ENCODE data around the gene ATP8A2.
A peak's percentile ranks its signal among the peaks of the same experiment; 100 is the strongest.

Gene ATP8A2

GRCh38 chr13:25675060-25675459 is 303.3 kb downstream of the ATP8A2 start:
- ATAC-seq (ENCODE audit: low read depth) (no peak), DNase-seq (ENCODE audit: low spot score) (no peak)
- no peaks in the 10 kb centered on the region for H3K4me1 ChIP-seq (ENCODE audit: insufficient read depth, poor library complexity, severe bottlenecking)
- H3K27me3 ChIP-seq (ENCODE audit: insufficient read depth, poor library complexity, severe bottlenecking): no peaks in the 10 kb centered on the region
- H3K4me3 ChIP-seq (ENCODE audit: severe bottlenecking): no peak overlapping the region
- H3K36me3 ChIP-seq (ENCODE audit: low read depth): no peaks in the 10 kb centered on the region
- no peak for TF ChIP-seq CTCF (IDR thresholded peaks at IDR 0.05; ENCODE audit: poor library complexity, severe bottlenecking)
- H3K27ac ChIP-seq (ENCODE audit: poor library complexity, severe bottlenecking): no peak overlapping the region
- no peaks in the 10 kb centered on the region for H3K9me3 ChIP-seq (ENCODE audit: severe bottlenecking)

- no peak for TF ChIP-seq CTCF (IDR thresholded peaks at IDR 0.05; ENCODE audit: poor library complexity, severe bottlenecking)
- Histone ChIP-seq H3K27me3 (ENCODE audit: insufficient read depth, poor library complexity, severe bottlenecking) (no peaks in the 10 kb centered on the region), H3K36me3 (ENCODE audit: low read depth) (no peaks in the 10 kb centered on the region), H3K9me3 (ENCODE audit: severe bottlenecking) (no peaks in the 10 kb centered on the region), H3K27ac (ENCODE audit: poor library complexity, severe bottlenecking) (no peak overlapping the region), H3K4me1 (ENCODE audit: insufficient read depth, poor library complexity, severe bottlenecking) (no peaks in the 10 kb centered on the region), H3K4me3 (ENCODE audit: severe bottlenecking) (no peak overlapping the region)
- DNase-seq (ENCODE audit: low spot score) (no peak), ATAC-seq (ENCODE audit: low read depth) (no peak)
Observed at GRCh38 chr13:25677956-25678355, 306.2 kb downstream of the ATP8A2 start.

GRCh38 chr13:25678398-25678797 is 306.6 kb downstream of the ATP8A2 start:
- no peaks in the 10 kb centered on the region for H3K36me3 ChIP-seq (ENCODE audit: low read depth)
- no peak overlapping the region for H3K27ac ChIP-seq (ENCODE audit: poor library complexity, severe bottlenecking)
- no peaks in the 10 kb centered on the region for H3K27me3 ChIP-seq (ENCODE audit: insufficient read depth, poor library complexity, severe bottlenecking)
- no peaks in the 10 kb centered on the region for H3K4me1 ChIP-seq (ENCODE audit: insufficient read depth, poor library complexity, severe bottlenecking)
- H3K9me3 ChIP-seq (ENCODE audit: severe bottlenecking): no peaks in the 10 kb centered on the region
- no peak overlapping the region for H3K4me3 ChIP-seq (ENCODE audit: severe bottlenecking)
- peak; percentile 48; the same call in 1 of the 3 replicates for ATAC-seq (ENCODE audit: low read depth)
- TF ChIP-seq CTCF (IDR thresholded peaks at IDR 0.05; ENCODE audit: poor library complexity, severe bottlenecking): no peak
- no peak for DNase-seq (ENCODE audit: low spot score)

GRCh38 chr13:25679159-25679558 is 307.4 kb downstream of the ATP8A2 start:
- H3K4me1 ChIP-seq (ENCODE audit: insufficient read depth, poor library complexity, severe bottlenecking): no peaks in the 10 kb centered on the region
- H3K4me3 ChIP-seq (ENCODE audit: severe bottlenecking): no peak overlapping the region
- DNase-seq (ENCODE audit: low spot score) (no peak), ATAC-seq (ENCODE audit: low read depth) (no peak)
- H3K27ac ChIP-seq (ENCODE audit: poor library complexity, severe bottlenecking): no peak overlapping the region
- no peaks in the 10 kb centered on the region for H3K27me3 ChIP-seq (ENCODE audit: insufficient read depth, poor library complexity, severe bottlenecking)
- H3K9me3 ChIP-seq (ENCODE audit: severe bottlenecking): no peaks in the 10 kb centered on the region
- TF ChIP-seq CTCF (IDR thresholded peaks at IDR 0.05; ENCODE audit: poor library complexity, severe bottlenecking): no peak
- H3K36me3 ChIP-seq (ENCODE audit: low read depth): no peaks in the 10 kb centered on the region

GRCh38 chr13:25679936-25680335 is 308.2 kb downstream of the ATP8A2 start:
- H3K9me3 ChIP-seq (ENCODE audit: severe bottlenecking): no peaks in the 10 kb centered on the region
- no peaks in the 10 kb centered on the region for H3K4me1 ChIP-seq (ENCODE audit: insufficient read depth, poor library complexity, severe bottlenecking)
- no peaks in the 10 kb centered on the region for H3K27me3 ChIP-seq (ENCODE audit: insufficient read depth, poor library complexity, severe bottlenecking)
- TF ChIP-seq CTCF (IDR thresholded peaks at IDR 0.05; ENCODE audit: poor library complexity, severe bottlenecking): no peak
- DNase-seq (ENCODE audit: low spot score): no peak
- ATAC-seq (ENCODE audit: low read depth): no peak
- H3K4me3 ChIP-seq (ENCODE audit: severe bottlenecking): no peak overlapping the region
- H3K36me3 ChIP-seq (ENCODE audit: low read depth): no peaks in the 10 kb centered on the region
- no peak overlapping the region for H3K27ac ChIP-seq (ENCODE audit: poor library complexity, severe bottlenecking)

Measured in RWPE2 (cell line).